GM21786 (cell line): ENCODE results near the gene ZNF771.
A peak's percentile ranks its signal among the peaks of the same experiment; 100 is the strongest.

Experiments used
- ATAC-seq: cut with Tn5 transposase; IDR thresholded peaks from one replicate; pipeline ENCODE4 v1.9.1; 2021; ENCODE audit not compliant: unreplicated experiment

The ZNF771 gene

GRCh38 chr16:30398661-30399434, 8.6 kb upstream of the ZNF771 start:
- no peak for ATAC-seq

- no peak for ATAC-seq
Observed at GRCh38 chr16:30399435-30400186, 7.8 kb upstream of the ZNF771 start.

GRCh38 chr16:30401768-30402425, 5.5 kb upstream of the ZNF771 start:
- no peak for ATAC-seq

- no peak for ATAC-seq
Observed at GRCh38 chr16:30406795-30407101, 658 bp upstream of the ZNF771 start.

- no peak for ATAC-seq
Observed at GRCh38 chr16:30407804-30408534, 563 bp downstream of the ZNF771 start.

GRCh38 chr16:30409125-30410060, 2.0 kb downstream of the ZNF771 start:
- no peak for ATAC-seq

GRCh38 chr16:30413112-30413806, 5.9 kb downstream of the ZNF771 start:
- ATAC-seq: no peak

GRCh38 chr16:30414159-30414558, 6.8 kb downstream of the ZNF771 start:
- no peak for ATAC-seq

- no peak for ATAC-seq
Observed at GRCh38 chr16:30416047-30416603, 8.7 kb downstream of the ZNF771 start.

- ATAC-seq: no peak
Observed at GRCh38 chr16:30416624-30417528, 9.5 kb downstream of the ZNF771 start.

- ATAC-seq: peak; percentile 64
Observed at GRCh38 chr16:30417529-30418349, 10.3 kb downstream of the ZNF771 start.

GRCh38 chr16:30418350-30419181, 11.2 kb downstream of the ZNF771 start:
- no peak for ATAC-seq

GRCh38 chr16:30421010-30421409, 13.6 kb downstream of the ZNF771 start:
- ATAC-seq: no peak

GRCh38 chr16:30428055-30428454, 20.6 kb downstream of the ZNF771 start:
- ATAC-seq: no peak

GRCh38 chr16:30429418-30429677, 21.9 kb downstream of the ZNF771 start:
- ATAC-seq: no peak

GRCh38 chr16:30429678-30430427, 22.4 kb downstream of the ZNF771 start, which contains the start of gene DCTPP1:
Gene DCTPP1, minus strand, starts transcription at chr16:30430030. Its CDS starts 50 bp downstream, at chr16:30429980.
- ATAC-seq: peak; percentile 95
